Endometrial microvascular endothelial cells (primary cell): Measurements from ENCODE around the gene ZRANB3. TPM values are rescaled to one million over a fixed set of nuclear protein-coding genes. Genes with fewer than 3 reads are reported as not detected.
"Not testable (repeated sequence)": the region's sequence is repeated elsewhere in the genome, so short reads cannot be mapped to it uniquely, and the experiment has no call there.

Experiments used
- in situ Hi-C: cut with HindIII; loops from 2 replicates; pipeline ENCODE4 v1.10.0; 2017; ENCODE audit warnings: low sequenced_read_pairs, low pct_unique_long_range_greater_than_20kb; ENCODE audit errors: inconsistent ontology term
- total RNA-seq: library from RNA; depleted of rRNA; stranded (reverse); fragments of >200 nt; gene quantifications from one replicate; pipeline ENCODE4 v1.2.3, GENCODE V29; 2015; ENCODE audit errors: inconsistent ontology term

ZRANB3 gene
- total RNA-seq, 1 donor from 2014 or later: 4.2 TPM

DNA sequence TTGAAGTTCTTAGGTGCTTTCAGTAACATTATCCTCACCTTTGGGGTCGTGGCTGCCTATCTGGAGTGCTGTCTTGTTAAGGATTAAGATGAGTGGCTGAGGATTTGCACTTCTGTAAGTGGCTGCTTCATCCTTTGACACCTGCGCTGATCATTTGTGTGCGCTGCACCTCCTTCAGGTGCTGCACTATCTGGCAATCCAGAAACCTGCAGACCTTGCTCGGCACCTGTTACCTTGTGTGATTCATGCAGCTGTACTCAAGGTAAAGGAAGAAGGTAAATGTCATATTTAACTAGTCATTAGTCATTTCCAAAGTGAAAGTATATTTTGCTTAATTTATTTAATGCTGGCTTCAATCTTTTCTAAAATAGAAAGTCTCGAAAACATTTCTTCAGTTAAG is 368.6 kb downstream of the ZRANB3 start:
- in situ Hi-C loops: no loop called here

DNA sequence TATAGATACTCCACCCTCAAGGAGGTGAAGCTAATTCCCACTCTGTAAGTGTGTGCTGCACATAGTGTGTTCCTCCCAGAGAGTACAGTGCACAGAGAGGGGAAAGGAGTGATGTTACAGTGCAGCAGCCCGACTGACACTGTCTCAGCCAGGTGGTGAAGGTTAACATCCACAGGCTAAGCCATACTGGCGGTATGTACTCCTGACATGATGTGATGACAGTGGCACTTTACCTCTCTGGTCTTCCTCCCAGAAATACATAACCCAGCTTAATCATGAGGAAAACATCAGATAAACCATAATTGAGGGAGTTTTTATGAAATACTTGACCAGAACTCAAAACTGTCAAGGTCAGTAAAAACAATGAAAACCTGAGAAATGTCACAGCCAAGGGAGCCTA is 371.8 kb downstream of the ZRANB3 start:
- in situ Hi-C loops: no loop called here

DNA sequence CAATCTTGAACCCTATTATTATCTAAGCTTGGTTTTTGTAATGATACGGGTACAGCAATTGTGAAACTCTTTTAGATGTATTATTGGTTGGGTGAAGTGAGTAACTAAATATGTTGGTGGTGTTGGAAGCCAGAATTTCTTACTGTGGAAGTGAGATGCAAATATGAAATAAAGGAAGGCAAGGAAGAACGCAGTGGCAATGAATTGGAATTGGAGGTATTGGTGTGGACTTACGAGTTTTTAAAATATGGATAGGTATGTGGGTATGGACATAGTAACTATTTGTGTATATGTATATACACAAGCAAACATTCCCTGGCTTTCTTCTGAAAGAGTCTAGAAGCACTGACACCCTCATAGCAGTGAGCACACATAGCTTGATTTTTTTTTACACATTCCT is 373.2 kb downstream of the ZRANB3 start:
- in situ Hi-C loops: no loop called here

DNA sequence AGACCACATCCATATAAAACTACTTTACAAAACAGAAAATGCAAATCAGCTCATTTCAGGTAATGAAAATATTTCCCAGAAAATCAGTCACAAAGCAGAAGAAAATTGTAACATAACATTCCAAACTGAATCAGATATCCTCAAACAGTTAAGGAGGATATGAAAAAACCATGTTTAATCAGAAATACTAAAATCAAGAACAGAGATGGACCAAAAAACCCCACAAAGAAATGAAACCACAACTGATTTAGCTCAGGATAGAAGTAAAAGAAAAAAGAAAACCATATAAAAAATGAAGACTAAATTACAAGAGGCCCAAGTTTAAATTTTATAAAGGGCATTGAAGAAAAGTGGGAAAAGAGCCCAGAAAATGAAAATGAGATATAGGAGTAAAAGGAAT is 376.1 kb downstream of the ZRANB3 start:
- in situ Hi-C loops: no loop called here

DNA sequence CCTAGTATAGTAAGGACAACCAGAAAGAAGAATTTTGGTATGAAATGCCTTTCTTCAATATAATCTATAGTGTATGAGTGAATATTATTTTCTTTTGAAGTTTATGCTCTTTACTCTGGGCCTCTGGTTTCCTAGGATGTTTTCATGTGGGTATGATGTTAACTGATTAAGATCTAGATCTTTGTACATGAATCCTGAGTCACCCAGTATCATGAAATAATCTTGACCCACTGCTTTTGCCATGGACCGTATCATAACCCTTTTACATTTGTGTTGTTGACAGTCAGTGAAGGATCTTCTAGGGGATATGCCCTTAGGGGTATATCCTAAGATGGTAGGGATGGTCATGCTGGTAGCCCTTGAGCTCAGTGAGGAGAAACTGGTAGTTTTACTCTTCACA is 378.7 kb downstream of the ZRANB3 start:
- in situ Hi-C loops: no loop called here

DNA sequence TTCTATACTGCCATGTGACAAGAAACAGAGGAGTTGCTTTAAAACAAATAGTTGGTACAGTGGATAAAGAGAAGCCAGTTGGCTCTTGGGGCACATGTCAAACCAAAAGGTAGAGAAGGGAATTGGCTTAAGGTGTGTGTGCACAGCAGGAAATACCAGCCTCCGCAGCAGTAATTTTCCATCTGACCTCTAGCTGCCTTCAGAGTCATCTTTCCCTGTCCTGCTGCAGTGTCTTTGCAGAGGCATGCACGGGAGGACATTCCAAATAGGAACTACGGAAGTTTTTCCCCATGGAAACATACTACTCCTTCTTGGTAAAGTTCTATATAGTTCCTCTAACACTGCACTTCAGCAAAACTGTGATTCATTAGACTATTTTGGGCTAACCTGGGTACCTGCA is 379.4 kb downstream of the ZRANB3 start:
- in situ Hi-C loops: no loop called here

DNA sequence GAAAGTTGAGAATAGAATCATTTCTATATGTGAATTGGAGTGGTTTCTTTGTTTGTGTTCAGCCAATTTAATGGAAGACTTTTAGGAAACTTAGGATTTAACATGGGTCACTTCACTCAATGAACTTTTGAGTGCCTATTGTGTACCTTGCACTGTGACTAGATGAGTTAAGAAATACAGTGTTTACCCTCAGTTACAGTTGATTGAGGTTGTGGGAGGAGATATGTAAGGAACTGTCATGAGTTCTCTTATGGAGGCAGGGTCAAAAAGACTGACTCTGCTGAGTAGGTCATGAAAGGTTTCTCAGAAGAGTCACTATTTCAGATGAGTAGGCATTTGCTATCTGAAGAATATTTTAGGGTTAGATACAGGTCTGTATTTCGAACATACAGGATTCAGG is 380.3 kb downstream of the ZRANB3 start:
- in situ Hi-C loops: no loop called here

DNA sequence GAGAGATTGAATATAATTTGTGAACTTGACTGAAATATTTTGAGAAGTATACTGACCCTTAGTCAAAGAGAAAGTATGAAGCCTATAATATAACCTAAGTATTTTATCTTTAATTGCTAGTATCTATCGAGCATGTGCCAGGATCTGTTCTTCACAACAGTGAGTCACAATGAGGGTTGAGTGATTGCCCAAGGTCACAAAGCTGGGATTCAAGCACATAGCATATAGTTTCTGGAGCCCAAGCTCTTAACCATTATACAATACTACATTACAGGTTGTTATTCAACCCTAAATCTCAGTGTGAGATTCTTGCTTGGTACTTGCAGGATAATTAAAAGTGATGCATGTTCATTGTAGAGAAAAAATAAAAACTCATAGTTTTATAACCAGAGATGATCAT is 381.8 kb downstream of the ZRANB3 start:
- in situ Hi-C loops: no loop called here

DNA sequence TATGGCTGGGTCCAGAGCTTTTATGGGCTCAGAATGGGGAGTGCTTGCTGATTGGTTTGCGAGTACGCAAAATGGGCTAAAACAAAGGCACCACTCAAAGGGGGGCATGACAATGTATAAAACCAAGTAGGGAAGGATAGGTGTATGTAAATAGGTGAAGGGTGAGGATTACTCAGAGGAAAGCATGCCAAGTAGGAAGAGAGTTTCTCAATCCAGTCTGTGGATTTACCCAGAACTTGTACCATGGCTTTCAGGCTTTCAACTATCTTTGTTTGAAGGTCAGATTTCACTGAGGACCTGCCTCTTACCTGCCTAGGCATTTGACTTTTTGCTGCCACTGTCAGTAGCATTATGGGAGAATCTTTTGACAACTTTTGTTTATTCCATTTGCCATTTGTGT is 386.7 kb downstream of the ZRANB3 start:
- in situ Hi-C loops: no loop called here

DNA sequence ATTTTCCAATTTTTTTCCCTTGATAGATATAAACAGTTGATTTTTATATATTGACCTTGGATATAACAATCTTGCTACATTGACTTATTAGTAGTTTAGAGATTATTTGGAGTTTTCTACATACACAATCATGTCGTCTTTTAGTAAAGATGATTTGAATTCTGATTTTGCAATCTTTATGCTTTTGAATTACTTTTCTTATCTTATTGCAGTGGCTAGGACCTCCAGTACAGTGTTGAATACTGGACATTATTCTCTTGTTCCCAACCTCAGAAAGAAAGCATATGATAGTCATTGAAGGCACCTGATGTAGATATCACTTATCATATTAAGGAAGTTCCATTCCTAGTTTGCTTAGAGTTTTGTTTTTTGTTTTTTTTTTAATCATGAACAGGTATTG is 388.7 kb downstream of the ZRANB3 start:
- in situ Hi-C loops: no loop called here

DNA sequence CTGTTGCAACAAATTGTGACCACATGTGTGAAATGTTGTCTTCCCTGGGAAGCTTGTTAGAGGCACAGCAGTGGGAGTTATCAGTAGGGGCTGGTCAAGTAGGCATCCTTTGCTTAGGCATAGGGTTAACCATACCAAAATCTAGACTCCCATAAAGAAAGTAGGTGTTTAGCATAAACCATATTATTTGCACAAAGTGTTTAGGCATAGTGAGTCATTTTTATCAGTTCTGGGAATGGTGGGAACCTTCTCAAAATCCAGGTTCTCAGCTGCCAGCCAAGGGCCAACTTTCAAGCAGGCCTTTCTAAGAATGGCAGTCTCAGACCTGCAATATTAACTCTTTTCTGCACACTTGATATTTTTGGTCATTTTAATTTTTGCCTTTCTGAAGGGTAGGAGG is 390.4 kb downstream of the ZRANB3 start:
- in situ Hi-C loops: no loop called here

DNA sequence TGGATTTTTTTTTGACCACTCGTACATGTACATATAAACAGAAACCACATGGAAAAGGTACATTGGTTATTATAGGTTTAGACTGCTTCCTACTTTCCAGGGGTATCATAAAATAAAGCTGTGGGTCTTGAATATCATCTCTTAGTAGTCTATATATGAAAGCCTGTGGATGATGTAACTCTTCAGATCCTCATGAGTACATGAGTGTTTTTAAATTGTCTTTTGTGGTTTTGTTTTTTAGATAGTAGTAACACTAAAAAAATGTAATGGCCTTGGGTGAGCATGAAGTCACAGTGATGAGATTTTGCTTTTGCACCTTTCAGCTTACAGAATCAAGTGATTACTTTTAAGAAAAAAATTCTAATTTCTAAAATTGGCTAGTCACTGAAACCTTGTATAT is 398.7 kb downstream of the ZRANB3 start:
- in situ Hi-C loops: no loop called here

DNA sequence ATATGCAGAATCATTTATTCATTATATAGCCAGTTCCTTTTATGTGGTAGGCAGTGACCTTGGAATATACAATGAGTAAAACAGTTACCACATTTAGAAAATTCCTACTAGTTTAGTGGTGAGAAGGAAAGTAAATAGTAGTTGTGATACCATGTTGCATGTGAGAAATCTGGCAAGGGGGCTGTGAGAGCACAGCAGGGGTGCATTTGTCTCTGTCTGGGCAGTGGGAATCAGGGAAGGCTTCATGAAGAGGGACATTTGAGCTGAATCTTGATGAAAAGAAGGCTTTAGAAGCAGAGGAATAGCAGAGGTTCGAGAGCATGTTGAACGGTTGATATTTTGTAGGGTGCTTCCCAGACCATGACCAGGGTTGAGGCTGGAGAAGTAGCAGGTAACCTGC is 400.3 kb downstream of the ZRANB3 start:
- in situ Hi-C loops: no loop called here

DNA sequence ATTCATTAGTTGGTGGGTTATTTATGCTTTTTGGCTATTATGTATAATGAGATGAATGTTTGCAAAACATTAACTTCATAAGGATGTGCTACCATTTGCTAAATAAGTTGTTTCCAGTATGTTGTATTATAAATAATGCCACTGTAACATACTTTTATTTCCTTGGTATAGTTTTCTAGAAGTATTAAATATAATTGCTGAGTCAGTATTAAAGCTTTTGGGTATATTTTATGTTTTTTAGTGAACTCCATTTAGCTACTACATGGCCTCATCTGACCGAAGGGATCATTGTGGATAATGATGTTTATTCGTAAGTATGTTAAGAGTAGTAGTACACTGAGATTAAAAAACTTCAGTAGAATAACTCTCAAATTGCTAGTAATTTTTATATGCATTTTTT is 405.1 kb downstream of the ZRANB3 start:
- in situ Hi-C loops: no loop called here

DNA sequence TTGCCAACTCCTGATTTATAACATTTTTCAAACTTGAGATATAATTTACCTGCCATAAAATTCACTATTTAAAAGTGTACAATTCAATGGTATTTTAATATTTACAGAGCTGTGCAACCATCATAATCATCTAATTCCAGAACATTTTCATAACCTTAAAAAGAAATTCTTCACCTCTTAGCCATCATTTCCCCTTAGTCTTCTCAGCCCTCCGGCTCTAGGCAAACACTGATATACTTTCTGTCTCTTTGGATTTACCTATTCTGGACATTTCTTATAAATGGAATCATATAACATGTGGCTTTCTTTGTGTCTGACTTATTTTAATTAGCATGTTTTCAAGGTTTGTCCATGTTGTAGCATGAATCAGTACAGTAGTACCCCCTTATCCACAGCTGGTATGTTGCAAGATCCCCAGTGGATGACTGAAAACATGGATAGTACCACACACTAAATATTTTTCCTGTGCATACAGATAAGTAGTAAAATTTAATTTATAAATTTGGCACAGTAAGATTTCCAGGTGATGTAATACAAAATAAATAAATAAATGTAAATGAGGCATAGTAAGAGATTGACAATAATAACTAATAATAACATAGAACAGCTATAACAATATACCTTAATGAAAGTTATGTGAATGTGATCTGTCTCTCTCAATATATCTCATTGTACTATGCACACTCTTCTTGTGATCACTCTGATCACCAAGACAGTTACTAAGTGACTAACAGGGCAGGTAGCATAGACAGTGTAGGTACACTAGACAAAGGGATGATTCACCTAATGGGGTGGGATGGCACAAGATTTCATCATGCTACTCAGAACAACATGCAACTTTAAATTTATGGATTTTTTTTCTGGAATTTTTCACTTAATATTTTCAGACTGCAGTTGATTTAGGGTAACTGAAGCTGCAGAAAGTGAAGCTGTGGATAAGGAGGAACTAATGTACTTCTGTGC is 405.8 kb downstream of the ZRANB3 start:
- in situ Hi-C loops: no loop called here

DNA sequence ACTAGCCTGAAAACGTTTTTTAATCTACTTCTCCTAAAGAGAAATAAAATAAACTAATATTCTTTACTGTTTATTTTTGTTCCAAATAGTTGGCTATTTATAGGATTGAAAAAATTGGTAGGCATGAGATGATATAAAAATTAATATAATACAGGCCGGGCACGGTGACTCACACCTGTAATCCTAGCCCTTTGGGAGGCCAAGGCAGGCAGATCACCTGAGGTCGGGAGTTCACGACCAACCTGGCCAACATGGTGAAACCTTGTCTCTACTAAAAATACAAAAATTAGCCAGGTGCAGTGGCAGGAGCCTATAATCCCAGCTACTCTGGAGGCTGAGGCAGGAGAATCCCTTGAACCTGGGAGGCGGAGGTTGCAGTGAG is 409.4 kb downstream of the ZRANB3 start:
- in situ Hi-C loops: not testable (repeated sequence)

DNA sequence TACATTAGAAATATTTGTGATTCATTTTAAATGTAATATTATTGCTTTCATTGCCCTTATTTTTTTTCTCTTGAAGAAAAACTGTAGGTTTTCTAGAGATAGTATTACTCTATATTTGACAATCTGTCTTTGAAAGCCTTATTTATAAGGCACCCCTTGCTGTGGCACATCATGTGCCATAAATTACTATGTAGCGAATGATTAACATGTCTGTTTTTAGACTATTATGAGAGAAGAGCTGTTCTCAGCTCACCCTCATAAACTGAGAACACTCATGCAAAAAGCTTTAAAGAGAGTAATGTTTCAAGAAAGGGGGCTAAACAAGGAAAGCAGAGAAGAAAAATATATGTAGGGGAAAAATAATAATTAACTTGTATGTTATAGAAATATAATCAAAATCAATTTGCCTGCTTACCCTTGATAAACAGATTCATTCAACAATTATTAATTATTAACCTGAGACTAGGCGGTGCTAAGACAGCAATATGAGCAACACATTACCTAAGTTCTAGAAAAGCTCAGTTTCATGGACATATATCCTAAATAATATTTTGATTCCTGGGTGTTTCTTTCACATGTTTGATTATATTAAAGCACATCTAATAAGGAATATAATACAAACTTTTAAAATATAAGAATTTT is 409.9 kb downstream of the ZRANB3 start:
- in situ Hi-C loops: no loop called here

DNA sequence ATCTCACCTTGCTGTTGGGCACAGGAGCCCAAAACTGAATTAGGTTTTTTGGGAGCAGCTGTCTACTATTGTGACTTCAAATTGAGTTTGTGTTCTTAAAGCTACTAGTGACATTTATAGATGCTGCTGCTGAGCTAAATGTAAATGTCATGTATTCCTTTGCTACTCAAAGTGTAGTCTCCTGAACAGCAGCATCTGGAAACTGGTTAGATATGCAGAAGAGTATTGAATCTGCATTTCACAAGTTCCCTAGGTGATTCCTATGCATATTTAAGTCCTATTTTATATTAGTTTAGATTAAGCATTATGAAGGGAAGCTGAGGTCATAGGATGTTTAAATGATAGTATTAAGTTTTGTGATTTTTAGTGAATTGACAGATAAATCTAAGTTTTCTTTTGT is 411.4 kb downstream of the ZRANB3 start:
- in situ Hi-C loops: no loop called here

DNA sequence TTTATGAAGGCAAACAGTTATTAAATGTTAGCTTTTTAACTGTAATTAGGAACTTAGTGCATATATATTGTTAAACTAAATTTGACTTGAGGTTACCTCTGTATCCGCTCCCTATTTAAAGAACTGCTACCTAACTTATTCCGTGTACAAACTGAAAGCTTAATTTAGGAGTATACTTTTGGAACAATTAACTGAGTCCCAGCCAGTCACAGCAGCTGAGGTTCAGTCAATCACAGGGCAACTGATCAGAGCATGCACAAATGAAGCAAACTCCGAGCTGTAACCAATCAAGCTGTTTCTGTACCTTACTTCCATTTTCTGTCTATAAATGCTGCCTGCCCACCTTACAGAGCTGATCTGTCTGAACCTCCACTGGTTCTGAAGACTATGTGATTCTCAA is 417.7 kb downstream of the ZRANB3 start:
- in situ Hi-C loops: no loop called here

DNA sequence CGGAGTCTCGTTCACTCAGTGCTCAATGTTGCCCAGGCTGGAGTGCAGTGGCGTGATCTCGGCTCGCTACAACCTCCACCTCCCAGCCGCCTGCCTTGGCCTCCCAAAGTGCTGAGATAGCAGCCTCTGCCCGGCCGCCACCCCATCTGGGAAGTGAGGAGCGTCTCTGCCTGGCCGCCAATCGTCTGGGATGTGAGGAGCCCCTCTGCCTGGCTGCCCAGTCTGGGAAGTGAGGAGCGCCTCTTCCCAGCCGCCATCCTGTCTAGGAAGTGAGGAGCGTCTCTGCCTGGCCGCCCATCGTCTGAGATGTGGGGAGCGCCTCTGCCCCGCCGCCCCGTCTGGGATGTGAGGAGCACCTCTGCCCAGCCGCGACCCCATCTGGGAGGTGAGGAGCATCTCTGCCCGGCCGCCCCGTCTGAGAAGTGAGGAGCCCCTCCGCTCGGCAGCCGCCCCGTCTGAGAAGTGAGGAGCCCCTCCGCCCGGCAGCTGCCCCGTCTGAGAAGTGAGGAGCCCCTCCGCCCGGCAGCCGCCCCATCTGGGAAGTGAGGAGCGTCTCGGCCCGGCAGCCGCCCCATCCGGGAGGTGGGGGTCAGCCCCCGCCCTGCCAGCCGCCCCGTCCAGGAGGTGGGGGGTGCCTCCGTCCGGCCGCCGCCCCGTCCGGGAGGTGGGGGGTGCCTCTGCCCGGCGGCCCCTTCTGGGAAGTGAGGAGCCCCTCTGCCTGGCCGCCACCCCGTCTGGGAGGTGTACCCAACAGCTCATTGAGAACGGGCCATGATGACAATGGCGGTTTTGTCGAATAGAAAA is 425.3 kb downstream of the ZRANB3 start:
- in situ Hi-C loops: not testable (repeated sequence)
